Suprapubic skin (tissue), 4 donors: ENCODE results near the gene OR5K3.

Experiments
- POLR2A ChIP-seq, 2 donors: fragments of 450-650 bp; IDR thresholded peaks; one replicate each; pipeline ENCODE4 v1.6.1; 2017; ENCODE audit warnings: antibody characterized with exemption in 2 of 2, mild to moderate bottlenecking in 2 of 2, moderate library complexity in 2 of 2
- POLR2AphosphoS5 ChIP-seq, 3 donors: sonication (generic); formaldehyde crosslinking; IDR thresholded peaks; one replicate each; pipeline ENCODE4 v1.6.1; 2017; ENCODE audit warnings: antibody characterized with exemption in 3 of 3
- TF ChIP-seq, protein P1 (sequence below), 2 donors: fragments of 200-600 bp in 1 of 2; fragments of 450-650 bp in 1 of 2; sonication (generic) in 1 of 2; IDR thresholded peaks; one replicate each; pipeline ENCODE4 v1.5.1; 2016 to 2019; ENCODE audit warnings: antibody characterized with exemption in 2 of 2, mild to moderate bottlenecking in 1 of 2, moderate library complexity in 1 of 2

DNA sequence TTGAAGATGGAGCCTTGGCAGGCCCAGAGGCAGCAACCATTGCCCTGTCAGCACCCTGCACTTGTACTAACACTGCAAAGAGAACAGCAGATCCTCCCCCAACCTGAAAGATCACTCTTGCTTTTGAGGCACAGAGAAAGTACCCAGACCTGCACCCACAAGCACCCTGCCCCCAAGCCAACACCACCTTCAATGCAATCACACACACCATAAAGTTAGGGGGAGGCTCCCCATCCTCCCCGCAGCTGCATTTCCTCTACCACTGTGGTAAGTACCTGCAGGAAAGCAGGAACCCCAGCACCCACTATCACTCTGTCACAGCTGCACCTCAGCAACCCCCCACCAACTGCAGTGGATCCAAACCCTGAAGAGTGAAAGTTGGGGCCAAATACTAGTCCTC is 12.0 kb downstream of the OR5K3 start:
- TF ChIP-seq POLR2AphosphoS5 (IDR thresholded peaks at IDR 0.05) (no peak), POLR2A (IDR thresholded peaks at IDR 0.05) (no peak)
- TF ChIP-seq, protein P1, sequence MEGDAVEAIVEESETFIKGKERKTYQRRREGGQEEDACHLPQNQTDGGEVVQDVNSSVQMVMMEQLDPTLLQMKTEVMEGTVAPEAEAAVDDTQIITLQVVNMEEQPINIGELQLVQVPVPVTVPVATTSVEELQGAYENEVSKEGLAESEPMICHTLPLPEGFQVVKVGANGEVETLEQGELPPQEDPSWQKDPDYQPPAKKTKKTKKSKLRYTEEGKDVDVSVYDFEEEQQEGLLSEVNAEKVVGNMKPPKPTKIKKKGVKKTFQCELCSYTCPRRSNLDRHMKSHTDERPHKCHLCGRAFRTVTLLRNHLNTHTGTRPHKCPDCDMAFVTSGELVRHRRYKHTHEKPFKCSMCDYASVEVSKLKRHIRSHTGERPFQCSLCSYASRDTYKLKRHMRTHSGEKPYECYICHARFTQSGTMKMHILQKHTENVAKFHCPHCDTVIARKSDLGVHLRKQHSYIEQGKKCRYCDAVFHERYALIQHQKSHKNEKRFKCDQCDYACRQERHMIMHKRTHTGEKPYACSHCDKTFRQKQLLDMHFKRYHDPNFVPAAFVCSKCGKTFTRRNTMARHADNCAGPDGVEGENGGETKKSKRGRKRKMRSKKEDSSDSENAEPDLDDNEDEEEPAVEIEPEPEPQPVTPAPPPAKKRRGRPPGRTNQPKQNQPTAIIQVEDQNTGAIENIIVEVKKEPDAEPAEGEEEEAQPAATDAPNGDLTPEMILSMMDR (IDR thresholded peaks at IDR 0.05): no peak
